Measurements from ENCODE around the gene ITGB6. TPM values are rescaled to one million over a fixed set of nuclear protein-coding genes. Genes with fewer than 3 reads are reported as not detected.
A peak's percentile ranks its signal among the peaks of the same experiment; 100 is the strongest.

The ITGB6 gene
- total RNA-seq, 2 donors from 2014 or later: 0.24 TPM; not detected in 1

DNA sequence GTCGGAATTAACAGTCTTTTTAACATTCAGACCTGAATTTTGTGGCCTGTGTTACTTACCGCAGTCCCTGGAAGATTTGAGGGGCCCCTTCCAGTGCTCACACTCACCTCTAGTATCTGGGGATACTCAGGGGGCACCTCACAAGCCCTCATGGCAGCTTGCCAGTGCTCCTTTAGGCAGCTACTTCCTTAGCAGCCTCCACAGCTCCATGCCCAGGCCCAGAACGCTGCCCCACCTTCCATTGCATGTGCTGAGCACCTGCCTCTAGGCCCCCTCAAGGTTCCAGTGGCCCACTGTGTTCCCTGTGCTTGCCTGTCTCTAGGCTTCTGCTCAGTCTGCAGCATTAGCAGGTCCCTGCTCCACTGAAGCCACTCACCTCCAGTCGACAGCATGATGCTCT, 107.6 kb downstream of the ITGB6 start:
- peaks cover 50% of the 10 kb centered on the region for H3K9me3 ChIP-seq (ENCODE audit: control insufficient read depth, low read length)
- Mint-ChIP-seq H3K27me3 (ENCODE audit: insufficient read depth) (peaks cover 2% of the 10 kb centered on the region), H3K36me3 (ENCODE audit: low read depth) (peaks cover 9% of the 10 kb centered on the region), H3K4me1 (no peaks in the 10 kb centered on the region), H3K4me3 (no peak overlapping the region), H3K27ac (no peak overlapping the region), H3K9me3 (peaks cover 65% of the 10 kb centered on the region)
- no peaks in the 10 kb centered on the region for H3K27me3 ChIP-seq (ENCODE audit: control insufficient read depth, insufficient read depth, low read length, poor library complexity, severe bottlenecking)
- H3K4me1 ChIP-seq (ENCODE audit: control insufficient read depth, insufficient read depth, low read length): no peaks in the 10 kb centered on the region
- H3K9ac ChIP-seq (ENCODE audit: extremely low read depth, low read length, poor library complexity, severe bottlenecking): no peak overlapping the region
- WGBS, 2 experiments (ENCODE audit: insufficient coverage in 1 of 2, insufficient read length in 1 of 2): 90% methylated on average over 3 to 4 of the region's 4 CpGs
- no peak overlapping the region for H3K4me3 ChIP-seq (ENCODE audit: low read length)
- H3K27ac ChIP-seq (ENCODE audit: low read depth, low read length): no peak overlapping the region
- TF ChIP-seq, protein P1, sequence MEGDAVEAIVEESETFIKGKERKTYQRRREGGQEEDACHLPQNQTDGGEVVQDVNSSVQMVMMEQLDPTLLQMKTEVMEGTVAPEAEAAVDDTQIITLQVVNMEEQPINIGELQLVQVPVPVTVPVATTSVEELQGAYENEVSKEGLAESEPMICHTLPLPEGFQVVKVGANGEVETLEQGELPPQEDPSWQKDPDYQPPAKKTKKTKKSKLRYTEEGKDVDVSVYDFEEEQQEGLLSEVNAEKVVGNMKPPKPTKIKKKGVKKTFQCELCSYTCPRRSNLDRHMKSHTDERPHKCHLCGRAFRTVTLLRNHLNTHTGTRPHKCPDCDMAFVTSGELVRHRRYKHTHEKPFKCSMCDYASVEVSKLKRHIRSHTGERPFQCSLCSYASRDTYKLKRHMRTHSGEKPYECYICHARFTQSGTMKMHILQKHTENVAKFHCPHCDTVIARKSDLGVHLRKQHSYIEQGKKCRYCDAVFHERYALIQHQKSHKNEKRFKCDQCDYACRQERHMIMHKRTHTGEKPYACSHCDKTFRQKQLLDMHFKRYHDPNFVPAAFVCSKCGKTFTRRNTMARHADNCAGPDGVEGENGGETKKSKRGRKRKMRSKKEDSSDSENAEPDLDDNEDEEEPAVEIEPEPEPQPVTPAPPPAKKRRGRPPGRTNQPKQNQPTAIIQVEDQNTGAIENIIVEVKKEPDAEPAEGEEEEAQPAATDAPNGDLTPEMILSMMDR (conservative IDR thresholded peaks at IDR 0.05): no peak
- DNase-seq: no peak
- H3K36me3 ChIP-seq (ENCODE audit: control insufficient read depth, insufficient read depth, low read length): no peaks in the 10 kb centered on the region

DNA sequence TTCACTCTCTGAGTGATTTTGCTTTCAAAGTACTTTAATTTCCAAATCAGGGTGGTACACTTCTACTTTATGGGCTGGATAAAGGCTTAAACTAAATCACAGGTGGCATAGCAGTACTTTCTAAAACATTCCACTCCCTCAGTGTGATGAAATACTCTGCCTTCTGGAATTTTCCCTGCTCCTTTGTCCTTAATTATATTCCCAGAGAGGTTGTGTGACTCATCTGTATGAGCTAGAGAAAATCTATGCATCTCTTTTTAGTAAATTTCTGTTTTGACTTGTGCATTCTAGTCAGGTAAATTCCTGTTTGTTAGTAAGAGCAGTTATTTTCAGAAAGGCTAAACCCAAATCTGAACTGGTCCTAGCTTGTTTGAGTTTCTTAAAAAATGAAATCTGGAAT, 108.7 kb downstream of the ITGB6 start:
- Mint-ChIP-seq H3K9me3 (peaks cover 76% of the 10 kb centered on the region), H3K36me3 (ENCODE audit: low read depth) (peaks cover 9% of the 10 kb centered on the region), H3K4me1 (no peaks in the 10 kb centered on the region), H3K27me3 (ENCODE audit: insufficient read depth) (peaks cover 2% of the 10 kb centered on the region), H3K4me3 (no peak overlapping the region), H3K27ac (no peak overlapping the region)
- no peak for DNase-seq
- no peaks in the 10 kb centered on the region for H3K4me1 ChIP-seq (ENCODE audit: control insufficient read depth, insufficient read depth, low read length)
- peaks cover 60% of the 10 kb centered on the region for H3K9me3 ChIP-seq (ENCODE audit: control insufficient read depth, low read length)
- H3K4me3 ChIP-seq (ENCODE audit: low read length): no peak overlapping the region
- H3K27me3 ChIP-seq (ENCODE audit: control insufficient read depth, insufficient read depth, low read length, poor library complexity, severe bottlenecking): no peaks in the 10 kb centered on the region
- TF ChIP-seq, protein P1 (conservative IDR thresholded peaks at IDR 0.05): no peak
- no peak overlapping the region for H3K9ac ChIP-seq (ENCODE audit: extremely low read depth, low read length, poor library complexity, severe bottlenecking)
- no peaks in the 10 kb centered on the region for H3K36me3 ChIP-seq (ENCODE audit: control insufficient read depth, insufficient read depth, low read length)
- no peak overlapping the region for H3K27ac ChIP-seq (ENCODE audit: low read depth, low read length)

DNA sequence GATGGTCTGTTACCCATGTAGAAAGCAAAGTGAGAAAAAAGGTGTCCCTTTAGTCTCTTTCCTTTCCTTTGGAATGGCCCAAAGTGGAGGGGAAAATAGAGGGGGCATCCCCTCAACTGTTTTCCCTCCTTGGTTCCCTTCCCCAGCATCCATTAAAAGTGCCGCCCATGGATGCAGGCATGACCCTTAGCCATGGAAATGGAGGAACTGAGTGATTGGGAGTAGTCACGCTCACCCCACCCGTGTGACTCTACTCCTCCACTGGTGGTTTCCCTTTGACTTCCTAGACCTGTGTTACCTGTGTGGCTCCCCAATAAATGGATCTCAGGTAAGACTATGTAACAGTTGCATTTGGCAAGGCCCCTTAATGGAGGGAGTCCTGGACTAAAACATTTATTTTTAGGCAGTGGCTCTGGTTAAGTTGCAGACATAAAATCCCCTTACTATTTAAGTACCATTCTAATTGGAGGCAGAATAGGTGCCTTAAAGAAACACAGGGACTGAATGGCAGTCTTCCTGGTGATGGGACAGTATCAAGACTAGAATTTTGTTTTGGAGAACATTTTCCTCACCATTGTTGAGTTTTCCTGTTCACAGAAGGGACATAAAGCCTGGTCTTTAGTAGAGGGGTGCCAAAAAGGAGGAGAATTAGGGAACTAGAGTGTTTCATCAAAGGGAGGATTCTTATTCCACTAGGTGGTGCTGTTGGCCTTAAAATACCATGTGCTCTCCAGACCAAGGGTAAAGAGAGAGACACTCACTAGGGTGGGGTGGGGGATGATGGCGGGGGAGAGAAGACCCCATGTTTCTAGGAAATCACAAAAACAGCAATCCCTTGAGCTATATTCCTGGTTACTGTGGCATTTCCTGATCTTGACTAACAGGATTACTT, 112.0 kb downstream of the ITGB6 start:
- peaks cover 9% of the 10 kb centered on the region for H3K36me3 Mint-ChIP-seq (ENCODE audit: low read depth)
- WGBS, 2 experiments (ENCODE audit: insufficient coverage in 1 of 2, insufficient read length in 1 of 2): 81% methylated on average over 4 of the region's 4 CpGs; no CpG with 5 or more reads in 1 of the 2 experiments
- no peak for DNase-seq

More for the DNA sequence above, 112.0 kb downstream of the ITGB6 start:
- Histone ChIP-seq H3K9me3 (ENCODE audit: control insufficient read depth, low read length) (peaks cover 70% of the 10 kb centered on the region), H3K27me3 (ENCODE audit: control insufficient read depth, insufficient read depth, low read length, poor library complexity, severe bottlenecking) (no peaks in the 10 kb centered on the region), H3K4me1 (ENCODE audit: control insufficient read depth, insufficient read depth, low read length) (no peaks in the 10 kb centered on the region), H3K9ac (ENCODE audit: extremely low read depth, low read length, poor library complexity, severe bottlenecking) (no peak overlapping the region), H3K4me3 (ENCODE audit: low read length) (peak overlapping the region; percentile 21), H3K36me3 (ENCODE audit: control insufficient read depth, insufficient read depth, low read length) (no peaks in the 10 kb centered on the region), H3K27ac (ENCODE audit: low read depth, low read length) (no peak overlapping the region)
- TF ChIP-seq, protein P1 (conservative IDR thresholded peaks at IDR 0.05): peak; percentile 56
- Mint-ChIP-seq H3K9me3 (peaks cover 86% of the 10 kb centered on the region), H3K27ac (no peak overlapping the region), H3K4me3 (no peak overlapping the region), H3K4me1 (no peaks in the 10 kb centered on the region), H3K27me3 (ENCODE audit: insufficient read depth) (peaks cover 2% of the 10 kb centered on the region)
